Measurements from ENCODE around the gene SYCP2. TPM values are rescaled to one million over a fixed set of nuclear protein-coding genes. Genes with fewer than 3 reads are reported as not detected.

SYCP2 gene
- total RNA-seq, 2 donors from 2014 or later = 4.8 to 10.6 TPM

DNA sequence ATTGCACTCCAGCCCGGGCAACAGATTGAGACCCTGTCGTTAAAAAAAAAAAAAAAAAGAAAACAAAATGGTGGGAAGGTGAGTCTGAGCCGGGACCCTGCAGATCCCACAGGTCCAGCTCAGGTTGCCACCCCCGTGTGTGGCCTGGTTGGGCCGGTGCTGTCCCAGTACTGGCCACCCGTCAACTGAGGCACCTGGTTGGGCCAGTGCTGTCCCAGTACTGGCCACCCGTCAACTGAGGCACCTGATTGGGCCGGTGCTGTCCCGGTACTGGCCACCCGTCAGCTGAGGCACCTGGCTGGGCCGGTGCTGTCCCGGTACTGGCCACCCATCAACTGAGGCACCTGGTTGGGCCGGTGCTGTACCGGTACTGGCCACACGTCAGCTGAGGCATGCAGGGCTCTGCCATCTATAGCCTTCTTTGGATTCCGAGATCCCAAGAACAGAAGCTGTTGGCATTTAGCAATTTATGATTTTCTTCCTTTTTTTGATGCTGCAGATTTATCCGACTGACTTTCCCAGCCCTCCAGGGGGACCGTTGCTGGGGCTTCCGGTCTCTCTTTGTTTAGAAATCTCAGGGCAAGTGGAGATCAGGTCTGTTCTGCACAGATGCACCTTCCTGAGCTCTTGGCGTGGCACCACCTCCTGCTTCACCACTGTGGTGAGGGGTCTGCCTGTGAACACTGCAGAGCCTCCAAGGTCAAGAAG is 113.8 kb downstream of the SYCP2 start:
- no peaks in the 10 kb centered on the region for H3K4me1 ChIP-seq (replicated peaks)
- no peak overlapping the region for H3K27ac ChIP-seq
- no peaks in the 10 kb centered on the region for H3K27me3 ChIP-seq (replicated peaks; ENCODE audit: insufficient read depth)
- no peak for DNase-seq (ENCODE audit: low spot score)
- intact Hi-C loops (cut with DNase I) = no loop called here
- 91% methylated on average over 20 of the region's 20 CpGs for WGBS
- no peak for TF ChIP-seq POLR2AphosphoS5 (IDR thresholded peaks at IDR 0.05)
- TF ChIP-seq, protein P1, sequence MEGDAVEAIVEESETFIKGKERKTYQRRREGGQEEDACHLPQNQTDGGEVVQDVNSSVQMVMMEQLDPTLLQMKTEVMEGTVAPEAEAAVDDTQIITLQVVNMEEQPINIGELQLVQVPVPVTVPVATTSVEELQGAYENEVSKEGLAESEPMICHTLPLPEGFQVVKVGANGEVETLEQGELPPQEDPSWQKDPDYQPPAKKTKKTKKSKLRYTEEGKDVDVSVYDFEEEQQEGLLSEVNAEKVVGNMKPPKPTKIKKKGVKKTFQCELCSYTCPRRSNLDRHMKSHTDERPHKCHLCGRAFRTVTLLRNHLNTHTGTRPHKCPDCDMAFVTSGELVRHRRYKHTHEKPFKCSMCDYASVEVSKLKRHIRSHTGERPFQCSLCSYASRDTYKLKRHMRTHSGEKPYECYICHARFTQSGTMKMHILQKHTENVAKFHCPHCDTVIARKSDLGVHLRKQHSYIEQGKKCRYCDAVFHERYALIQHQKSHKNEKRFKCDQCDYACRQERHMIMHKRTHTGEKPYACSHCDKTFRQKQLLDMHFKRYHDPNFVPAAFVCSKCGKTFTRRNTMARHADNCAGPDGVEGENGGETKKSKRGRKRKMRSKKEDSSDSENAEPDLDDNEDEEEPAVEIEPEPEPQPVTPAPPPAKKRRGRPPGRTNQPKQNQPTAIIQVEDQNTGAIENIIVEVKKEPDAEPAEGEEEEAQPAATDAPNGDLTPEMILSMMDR (IDR thresholded peaks at IDR 0.05) = no peak
- TF ChIP-seq POLR2A (IDR thresholded peaks at IDR 0.05) = no peak
- H3K4me3 ChIP-seq = no peak overlapping the region
- H3K36me3 ChIP-seq = no peaks in the 10 kb centered on the region
- no peaks in the 10 kb centered on the region for H3K9me3 ChIP-seq

DNA sequence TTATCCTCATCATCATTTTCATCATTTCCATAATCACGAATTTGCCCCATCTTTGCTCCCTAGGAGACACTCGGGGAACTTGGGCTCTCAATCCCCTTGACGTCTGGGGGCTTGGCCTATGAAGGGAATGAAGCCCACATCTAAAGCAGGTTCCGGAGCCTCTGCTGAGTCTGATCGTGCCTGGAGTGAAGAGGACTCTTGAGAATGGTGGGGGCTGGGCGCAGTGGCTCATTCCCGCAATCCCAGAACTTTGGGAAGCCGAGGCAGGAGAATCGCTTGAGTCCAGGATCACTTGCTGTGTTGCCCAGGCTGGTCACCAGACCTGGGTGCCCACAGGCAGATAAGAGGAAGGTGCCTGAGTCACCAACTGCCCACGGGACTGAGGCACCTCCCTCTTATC is 114.5 kb downstream of the SYCP2 start:
- H3K4me1 ChIP-seq (replicated peaks) = no peaks in the 10 kb centered on the region
- TF ChIP-seq, protein P1 (IDR thresholded peaks at IDR 0.05) = no peak
- TF ChIP-seq POLR2A (IDR thresholded peaks at IDR 0.05) = no peak
- no peak for TF ChIP-seq POLR2AphosphoS5 (IDR thresholded peaks at IDR 0.05)
- no peak for DNase-seq (ENCODE audit: low spot score)
- H3K4me3 ChIP-seq = no peak overlapping the region
- 87% methylated on average over 10 of the region's 10 CpGs for WGBS
- H3K27ac ChIP-seq = no peak overlapping the region
- H3K27me3 ChIP-seq (replicated peaks; ENCODE audit: insufficient read depth) = no peaks in the 10 kb centered on the region
- no peaks in the 10 kb centered on the region for H3K36me3 ChIP-seq
- no peaks in the 10 kb centered on the region for H3K9me3 ChIP-seq
- intact Hi-C loops (cut with DNase I) = no loop called here

DNA sequence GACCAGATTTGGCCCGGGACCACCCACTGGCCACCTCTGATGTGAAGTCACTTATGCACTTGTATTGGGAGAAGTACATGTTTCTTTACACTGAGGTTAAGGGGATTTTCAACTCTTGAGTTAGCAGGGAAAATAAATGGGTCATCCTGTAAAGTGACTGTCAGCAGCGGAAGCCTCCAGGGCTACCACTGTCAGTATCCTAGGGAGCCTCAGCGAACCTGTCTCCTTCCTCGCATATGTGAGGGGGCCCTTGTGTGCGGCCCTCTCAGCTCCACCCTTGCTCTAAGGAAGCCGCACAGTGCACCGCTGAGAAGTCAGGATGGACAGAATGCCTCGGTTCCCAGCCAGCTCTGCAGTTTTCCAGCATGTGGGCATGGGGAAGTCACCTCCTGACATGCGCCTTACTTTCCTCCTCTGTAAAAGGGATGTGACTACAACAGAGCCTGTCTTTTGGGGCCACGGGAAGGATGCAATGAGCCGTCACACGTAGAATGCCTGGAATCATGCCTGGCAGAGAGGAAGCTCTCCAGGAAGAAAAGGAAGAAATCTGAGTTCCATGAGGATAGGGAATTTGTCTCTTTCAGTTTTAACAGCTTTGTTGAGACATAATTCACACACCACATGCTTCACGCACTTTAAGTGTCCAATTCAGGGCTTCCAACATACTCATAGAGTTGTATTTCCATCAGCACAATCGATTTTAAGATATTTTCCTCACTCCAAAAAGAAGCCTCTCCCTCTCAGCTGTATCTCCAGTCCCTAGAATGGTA is 115.4 kb downstream of the SYCP2 start:
- intact Hi-C loops (cut with DNase I) = no loop called here
- Histone ChIP-seq H3K36me3 (no peaks in the 10 kb centered on the region), H3K4me1 (replicated peaks) (no peaks in the 10 kb centered on the region), H3K27me3 (replicated peaks; ENCODE audit: insufficient read depth) (no peaks in the 10 kb centered on the region), H3K4me3 (no peak overlapping the region), H3K9me3 (no peaks in the 10 kb centered on the region), H3K27ac (no peak overlapping the region)
- WGBS = 81% methylated on average over 13 of the region's 14 CpGs
- TF ChIP-seq, protein P1 (IDR thresholded peaks at IDR 0.05) = no peak
- TF ChIP-seq POLR2A (IDR thresholded peaks at IDR 0.05) (no peak), POLR2AphosphoS5 (IDR thresholded peaks at IDR 0.05) (no peak)
- no peak for DNase-seq (ENCODE audit: low spot score)

DNA sequence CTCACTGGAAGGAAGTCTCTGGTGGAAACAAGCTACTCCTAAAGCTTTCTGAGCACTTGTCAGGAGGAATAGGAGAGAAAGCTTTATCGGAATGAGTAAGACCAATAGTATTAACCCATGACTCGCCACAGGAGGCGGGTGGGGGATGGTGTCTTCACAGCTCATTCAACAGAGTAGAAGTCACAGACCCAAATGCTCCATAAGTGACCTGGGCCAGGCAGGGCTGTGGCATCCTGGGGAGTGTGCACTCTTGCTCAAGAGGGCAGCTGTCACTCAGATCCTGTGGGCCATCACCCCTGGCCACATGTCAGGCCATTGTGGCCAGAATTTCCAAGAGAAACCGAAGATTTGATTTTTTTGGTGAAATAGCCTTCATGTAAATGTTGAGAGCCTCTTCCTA is 116.0 kb downstream of the SYCP2 start:
- intact Hi-C loops (cut with DNase I) = no loop called here
- no peaks in the 10 kb centered on the region for H3K4me1 ChIP-seq (replicated peaks)
- H3K27ac ChIP-seq = no peak overlapping the region
- H3K27me3 ChIP-seq (replicated peaks; ENCODE audit: insufficient read depth) = no peaks in the 10 kb centered on the region
- DNase-seq (ENCODE audit: low spot score) = no peak
- TF ChIP-seq POLR2A (IDR thresholded peaks at IDR 0.05) (no peak), POLR2AphosphoS5 (IDR thresholded peaks at IDR 0.05) (no peak)
- TF ChIP-seq, protein P1 (IDR thresholded peaks at IDR 0.05) = no peak
- H3K36me3 ChIP-seq = no peaks in the 10 kb centered on the region
- H3K9me3 ChIP-seq = no peaks in the 10 kb centered on the region
- WGBS = 84% methylated on average over 4 of the region's 4 CpGs
- H3K4me3 ChIP-seq = no peak overlapping the region
